Stimulated activated CD8-positive, alpha-beta memory T cell treated with anti-CD3 and anti-CD28 coated beads, Interleukin-12 subunit alpha, Interleukin-12 subunit beta, amount 100 ng/mL, for 1 hour (primary cell): ENCODE measurements around the gene ZFP64.
"Not testable (repeated sequence)": the region's sequence is repeated elsewhere in the genome, so short reads cannot be mapped to it uniquely, and the experiment has no call there.

ENCODE experiments used
- DNase-seq: peaks from one replicate; pipeline ENCODE4 v3.0.0-alpha.2; 2020; ENCODE audit warnings: low read depth

Gene ZFP64

GRCh38 chr20:52160049-52160570 lies 31.5 kb downstream of the ZFP64 start:
- no peak for DNase-seq

- no peak for DNase-seq
Measured at GRCh38 chr20:52154575-52154974, 37.0 kb downstream of the ZFP64 start.

DNA sequence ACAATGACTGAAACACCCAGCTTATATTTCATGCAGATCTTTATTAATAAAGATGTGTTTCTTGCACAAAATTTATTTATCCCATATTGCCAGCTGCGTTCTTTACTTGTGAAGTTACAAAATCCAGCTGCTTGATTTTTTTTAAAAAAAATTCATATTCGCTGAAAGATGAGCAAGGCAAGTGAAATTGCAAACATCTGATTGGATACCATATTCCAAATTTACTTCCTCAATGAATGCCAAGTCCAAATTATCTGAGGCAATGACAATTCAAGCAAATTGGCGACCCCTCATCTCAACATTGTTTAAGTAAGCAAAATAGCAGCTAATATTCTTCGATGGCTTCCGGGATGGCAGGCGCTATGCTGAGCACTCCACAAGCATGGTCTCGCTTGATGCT lies 37.7 kb downstream of the ZFP64 start:
- no peak for DNase-seq

DNA sequence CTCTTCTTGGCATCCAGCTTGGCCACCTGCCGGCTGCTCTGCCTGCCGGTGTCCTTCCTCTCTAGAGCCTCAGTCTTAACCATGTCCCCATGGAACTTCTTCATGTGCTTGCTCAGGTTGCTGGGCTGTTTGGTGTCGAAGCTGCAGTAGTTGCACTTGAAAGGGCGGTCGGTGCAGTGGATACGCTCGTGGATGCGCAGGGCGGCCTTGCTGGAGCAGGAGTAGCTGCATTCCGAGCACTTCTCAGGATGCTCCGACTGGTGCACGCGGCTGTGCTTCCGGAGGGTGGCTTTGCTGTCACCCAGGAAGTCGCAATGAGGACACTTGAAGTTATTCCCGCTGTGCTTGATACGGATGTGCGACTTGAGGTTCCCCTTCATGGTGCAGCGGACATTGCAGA lies 38.7 kb downstream of the ZFP64 start:
- DNase-seq, result no peak

- DNase-seq, result no peak
Measured at GRCh38 chr20:52152416-52152815, 39.2 kb downstream of the ZFP64 start.

GRCh38 chr20:52150440-52151258 lies 40.9 kb downstream of the ZFP64 start:
- DNase-seq, result peak; percentile 14

DNA sequence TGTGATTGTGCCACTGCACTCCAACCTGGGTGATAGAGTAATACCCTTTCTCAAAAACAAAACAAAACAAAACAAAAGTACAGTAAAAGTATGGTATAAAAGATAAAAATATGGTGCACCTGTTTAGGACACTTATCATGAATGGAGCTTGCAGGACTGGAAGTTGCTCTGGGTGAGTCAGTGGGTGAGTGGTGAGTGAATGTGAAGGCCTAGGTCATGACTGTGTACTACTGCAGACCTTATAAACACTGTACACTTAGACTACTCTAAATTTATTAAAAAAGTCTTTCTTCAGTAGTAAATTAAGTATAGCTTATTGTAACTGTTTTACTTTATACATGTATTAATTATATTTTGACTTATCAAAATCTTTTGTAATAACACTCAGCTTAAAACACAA lies 46.0 kb downstream of the ZFP64 start:
- no peak for DNase-seq

DNA sequence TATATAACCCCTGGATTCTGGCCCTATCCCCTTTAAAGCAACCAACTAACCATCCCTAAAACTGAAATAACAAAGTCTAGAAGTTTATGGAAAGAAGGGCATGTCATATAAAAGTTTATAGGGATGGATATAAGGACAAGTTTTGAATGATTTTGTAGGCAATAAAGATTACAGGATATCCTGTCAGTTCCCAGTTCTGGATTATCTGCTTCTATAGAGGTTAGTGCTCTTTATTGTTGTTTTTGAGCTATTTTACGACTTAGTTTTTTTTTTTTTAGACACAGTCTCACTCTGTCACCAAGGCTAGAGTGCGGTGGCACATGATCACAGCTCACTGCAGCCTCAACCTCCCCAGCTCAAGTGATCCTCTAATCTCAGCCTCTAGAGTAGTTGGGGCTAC lies 48.3 kb downstream of the ZFP64 start:
- no peak for DNase-seq

GRCh38 chr20:52142757-52143156 lies 48.8 kb downstream of the ZFP64 start:
- DNase-seq, result no peak

DNA sequence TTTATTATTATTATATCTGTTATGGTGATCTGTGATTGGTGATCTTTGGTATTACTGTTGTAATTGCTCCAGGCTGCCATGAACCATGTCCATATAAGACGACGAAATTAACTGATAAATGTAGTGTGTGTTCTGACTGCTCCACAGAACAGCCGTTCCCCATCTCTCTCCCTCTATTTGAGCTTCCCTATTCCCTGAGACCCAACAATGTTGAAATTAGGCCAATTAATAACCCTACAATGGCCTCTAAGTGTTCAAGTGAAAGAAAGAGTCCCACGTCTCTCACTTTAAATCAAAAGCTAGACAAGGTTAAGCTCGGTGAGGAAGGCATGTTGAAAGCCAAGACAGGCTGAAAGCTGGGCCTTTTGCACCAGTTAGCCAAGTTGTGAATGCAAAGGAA lies 51.6 kb downstream of the ZFP64 start:
- no peak for DNase-seq

GRCh38 chr20:52137850-52138249 lies 53.7 kb downstream of the ZFP64 start:
- DNase-seq, result no peak

DNA sequence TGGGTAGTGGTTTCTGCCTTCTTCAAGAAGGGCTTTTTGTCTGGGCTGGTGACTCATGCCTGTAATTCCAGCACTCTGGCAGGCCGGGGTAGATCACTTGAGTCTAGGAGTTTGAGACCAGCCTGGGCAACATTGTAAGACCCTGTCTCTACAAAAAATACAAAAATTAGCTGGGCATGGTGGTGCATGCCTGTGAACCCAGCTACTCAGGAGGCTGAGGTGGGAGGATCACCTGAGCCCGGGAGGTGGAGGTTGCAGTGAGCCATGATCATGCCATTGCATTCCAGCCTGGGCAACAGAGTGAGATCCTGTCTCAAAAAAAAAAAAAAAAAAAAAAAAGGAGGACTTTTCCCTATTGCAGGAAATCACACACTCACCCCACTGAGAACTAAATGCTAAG lies 57.9 kb downstream of the ZFP64 start:
- not testable (repeated sequence) for DNase-seq

DNA sequence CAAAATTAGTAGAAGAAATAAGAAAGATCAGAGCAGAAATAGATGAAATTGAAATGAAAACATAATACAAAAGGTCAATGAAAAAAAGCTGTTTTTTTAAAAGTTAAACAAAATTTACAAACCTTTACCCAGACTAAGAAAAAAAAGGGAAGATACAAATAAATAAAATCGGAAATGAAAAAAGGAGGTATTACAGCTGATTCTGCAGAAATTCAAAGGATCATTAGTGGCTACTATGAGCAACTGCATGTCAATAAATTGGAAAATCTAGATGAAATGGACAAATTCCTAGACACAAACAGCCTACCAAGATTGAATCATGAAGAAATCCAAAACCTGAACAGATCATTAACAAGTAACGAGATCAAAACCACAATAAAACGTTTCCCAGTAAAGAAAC lies 59.2 kb downstream of the ZFP64 start:
- no peak for DNase-seq

- no peak for DNase-seq
Measured at GRCh38 chr20:52131048-52131643, 60.4 kb downstream of the ZFP64 start.

DNA sequence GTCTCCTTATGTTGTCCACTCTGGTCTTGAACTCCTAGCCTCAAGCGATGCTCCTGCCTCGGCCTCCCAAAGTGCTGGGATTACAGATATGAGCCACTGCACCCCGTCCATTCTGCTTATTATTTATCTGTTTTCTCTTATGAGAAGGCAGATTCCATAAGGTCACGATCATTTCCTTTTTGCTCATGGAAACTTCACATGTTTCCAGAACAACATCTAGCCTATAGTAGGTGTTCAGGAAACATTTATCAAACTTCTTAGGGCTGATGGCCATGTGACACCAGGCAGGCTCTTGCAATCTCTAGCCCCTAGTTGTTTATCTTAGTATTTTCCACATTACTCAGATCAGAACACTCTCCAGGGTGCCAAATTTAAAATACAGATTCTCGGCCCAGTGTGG lies 61.2 kb downstream of the ZFP64 start:
- DNase-seq, result no peak

- DNase-seq, result no peak
Measured at GRCh38 chr20:52129611-52130010, 62.0 kb downstream of the ZFP64 start.

DNA sequence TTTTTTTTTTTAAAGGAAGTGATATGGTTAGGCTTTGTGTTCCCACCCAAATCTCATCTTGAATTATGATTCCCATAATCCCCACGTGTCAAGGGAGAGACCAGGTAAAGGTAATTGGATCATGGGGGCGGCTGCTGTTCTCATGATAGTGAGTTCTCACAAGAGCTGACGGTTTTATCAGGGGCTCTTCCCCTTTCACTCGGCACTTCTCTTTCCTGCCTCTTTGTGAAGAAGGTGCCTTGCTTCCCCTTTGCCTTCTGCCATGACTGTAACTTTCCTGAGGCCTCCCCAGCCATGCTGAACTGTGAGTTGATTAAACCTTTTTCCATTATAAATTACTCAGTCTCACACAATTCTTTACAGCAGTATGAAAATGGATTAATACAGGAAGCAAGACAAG lies 64.3 kb downstream of the ZFP64 start:
- no peak for DNase-seq

- DNase-seq, result no peak
Measured at GRCh38 chr20:52124821-52125220, 66.8 kb downstream of the ZFP64 start.

DNA sequence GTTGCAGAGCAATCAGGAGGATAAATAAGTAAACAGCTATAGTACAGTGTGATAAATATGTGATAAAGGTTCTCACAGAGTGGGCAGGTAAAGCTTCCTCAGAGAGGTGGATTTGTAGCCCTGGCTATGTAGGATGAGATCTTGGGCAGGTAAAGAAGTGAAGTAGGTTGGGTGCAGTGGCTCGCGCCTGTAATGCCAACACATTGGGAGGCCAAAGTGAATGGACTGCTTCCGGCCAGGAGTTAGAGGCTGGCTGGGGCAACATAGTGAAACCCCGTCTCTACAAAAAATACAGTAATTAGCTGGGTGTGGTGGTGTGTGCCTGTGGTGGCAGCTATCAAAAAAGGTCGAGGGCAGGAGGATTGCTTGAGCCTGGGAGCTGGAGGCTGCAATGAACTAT lies 72.9 kb downstream of the ZFP64 start:
- DNase-seq, result no peak

DNA sequence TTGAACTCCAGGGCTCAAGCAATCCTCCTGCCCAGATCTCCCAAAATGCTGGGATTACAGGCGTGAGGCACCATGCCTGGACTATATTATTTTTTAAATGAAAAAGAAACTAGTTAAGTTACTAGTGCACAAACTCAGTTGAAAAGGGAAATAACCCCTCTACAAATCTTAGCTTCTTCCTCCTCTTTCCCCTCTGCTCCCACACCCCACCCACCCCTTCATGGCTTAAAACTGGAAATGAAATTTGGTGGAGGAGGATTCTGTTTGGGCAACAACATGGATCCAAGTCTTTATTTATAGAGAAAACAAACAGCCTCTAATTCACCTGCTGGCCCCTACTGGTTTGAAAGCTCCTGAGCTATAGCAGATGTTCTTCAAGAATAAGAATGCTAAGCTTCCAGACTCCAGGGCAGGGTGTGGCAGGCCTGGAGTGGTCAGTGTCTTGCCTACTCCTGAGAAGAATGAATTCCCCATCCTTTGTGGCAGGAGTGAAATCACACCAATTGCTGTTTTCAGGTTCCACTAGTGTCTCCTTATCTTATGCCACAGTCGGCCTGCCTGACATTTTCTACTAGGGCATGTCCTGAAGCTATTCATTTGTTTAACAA lies 73.5 kb downstream of the ZFP64 start:
- no peak for DNase-seq

DNA sequence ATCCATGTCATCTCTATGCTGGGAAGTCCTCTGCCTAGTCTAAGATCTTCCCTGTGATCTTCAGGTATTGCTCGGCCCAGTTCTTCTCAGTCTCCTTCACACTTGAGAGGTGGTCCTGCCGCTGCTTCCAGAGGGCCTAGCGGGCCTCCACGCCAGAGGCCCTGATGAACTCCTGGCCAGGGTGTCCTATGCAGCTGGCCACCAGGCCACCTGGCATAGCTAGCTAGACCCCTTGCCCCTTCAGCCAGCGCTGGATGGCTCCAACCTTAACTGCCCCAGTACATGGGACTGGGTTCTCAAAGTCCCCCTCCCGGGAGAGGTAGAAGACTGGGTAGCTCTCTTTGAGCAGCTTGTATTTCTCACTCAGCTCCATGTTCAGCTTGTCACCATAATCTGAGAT lies 81.1 kb downstream of the ZFP64 start:
- no peak for DNase-seq

DNA sequence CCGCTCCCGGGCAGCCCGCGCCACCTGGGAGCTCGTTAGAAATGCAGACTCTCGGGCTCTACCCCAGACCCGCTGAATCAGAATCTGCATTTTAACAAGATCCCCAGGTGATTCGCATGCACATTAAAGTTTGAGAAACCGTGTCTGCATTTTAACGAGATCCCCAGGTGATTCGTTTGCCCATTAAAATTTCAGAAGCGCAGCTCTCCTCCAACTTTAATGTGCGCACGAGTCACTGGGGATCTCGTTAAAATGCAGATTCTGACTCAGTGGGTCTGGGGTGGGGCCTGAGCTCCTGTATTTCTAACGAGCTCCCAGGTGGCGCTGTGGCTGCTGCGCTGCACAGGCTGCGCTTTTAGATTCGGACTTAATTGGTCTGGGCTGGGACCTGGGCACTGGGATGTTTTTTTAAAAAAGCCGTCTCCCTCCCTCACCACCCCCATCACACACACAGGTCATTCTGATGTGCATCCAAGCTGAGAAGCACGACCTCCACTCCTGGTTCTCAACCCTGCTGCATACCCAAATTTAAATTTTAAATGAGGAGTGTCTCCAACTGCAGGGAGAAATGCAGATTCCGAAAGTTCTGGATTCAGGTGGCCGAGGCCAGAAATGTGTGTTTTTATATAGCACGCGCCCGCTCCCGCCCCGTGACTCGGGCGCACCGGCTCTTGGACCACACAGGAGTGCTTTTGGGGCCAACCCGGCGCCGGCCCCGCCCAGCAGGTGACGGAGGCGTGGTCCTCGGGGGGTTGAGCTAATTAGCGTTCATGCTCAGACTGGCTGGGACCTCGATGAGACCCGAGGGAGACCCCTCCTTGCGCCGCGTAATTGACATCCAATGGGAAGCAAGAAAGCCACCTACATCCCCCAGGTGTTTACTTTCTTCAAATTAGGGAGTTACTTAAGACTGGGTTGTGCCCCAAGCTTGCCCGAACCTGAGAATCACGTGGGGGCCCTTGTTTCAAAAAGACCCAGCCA lies 85.8 kb downstream of the ZFP64 start:
- DNase-seq, result no peak
